IMR-90 (cell line): ENCODE results near the gene RGS9BP.

Experiments used
- FOS ChIP-seq: fragments of 150-350 bp; IDR thresholded peaks from 2 replicates; pipeline ENCODE4 v1.6.1; 2016; ENCODE audit warnings: low read depth, low read length
- POLR2A ChIP-seq: IDR thresholded peaks from 2 replicates; pipeline ENCODE4 v1.6.1; 2012; ENCODE audit warnings: mild to moderate bottlenecking, low read depth, low read length

- peak; percentile 38; the same call in 1 of the 2 replicates for TF ChIP-seq POLR2A
- peak; percentile 45; the same call in 1 of the 2 replicates for TF ChIP-seq FOS
Observed at GRCh38 chr19:32674931-32675719, 523 bp upstream of the RGS9BP start, which contains the start of gene ANKRD27.
